SK-N-SH (cell line): Measurements from ENCODE around the gene HYCC1. TPM values are rescaled to one million over a fixed set of nuclear protein-coding genes. Genes with fewer than 3 reads are reported as not detected.

Experiments used
- CTCF ChIA-PET: fragments of 300-600, 350-600 bp; formaldehyde crosslinking; extraction: SDS; loops from one replicate; lab custom pipeline; 2021; lab: Yijun Ruan, JAX
- POLR2A ChIA-PET: fragments of 350-600 bp; sonication (Branson Sonifier 250); formaldehyde crosslinking; extraction: SDS; loops from one replicate; lab custom pipeline; 2020; ENCODE audit warnings: antibody characterized with exemption, inconsistent platforms; lab: Yijun Ruan, JAX
- DNase-seq: peaks from one replicate; pipeline ENCODE4 v3.0.0; 2012
- H2AFZ ChIP-seq: fragments of 200-600 bp; sonication (generic); 2 replicates; pipeline ENCODE4 v1.8.1; 2016; ENCODE audit warnings: antibody characterized with exemption, mild to moderate bottlenecking, low read depth
- H3F3A ChIP-seq: fragments of 200-600 bp; sonication (generic); replicated peaks from 2 replicates; pipeline ENCODE3; 2016; ENCODE audit warnings: antibody characterized with exemption, mild to moderate bottlenecking; ENCODE audit not compliant: insufficient read depth
- H3K27ac ChIP-seq, 2 experiments: fragments of 200-500 bp in 1 of 2; fragments of 200-600 bp in 1 of 2; sonication (Bioruptor generic) in 1 of 2; sonication (generic), shearing (Covaris generic) in 1 of 2; 2 replicates each; pipeline versions ENCODE4 v1.5.1 to v1.6.1; 2014 to 2016; ENCODE audit warnings: low read depth in 2 of 2, inconsistent platforms in 1 of 2, low read length in 1 of 2, mild to moderate bottlenecking in 1 of 2, mixed read lengths in 1 of 2
- H3K27me3 ChIP-seq: fragments of 200-600 bp; sonication (generic), shearing (Covaris generic); 2 replicates; pipeline ENCODE4 v1.6.1; 2016; ENCODE audit warnings: mixed run types; ENCODE audit not compliant: insufficient read depth
- H3K36me3 ChIP-seq, 2 experiments: fragments of 200-500 bp in 1 of 2; fragments of 200-600 bp in 1 of 2; sonication (Bioruptor generic) in 1 of 2; sonication (generic) in 1 of 2; replicated peaks in 1 of 2; 2 replicates each; pipeline versions ENCODE3 to v1.5.1; 2014 to 2016; ENCODE audit warnings: low read length in 1 of 2, mild to moderate bottlenecking in 1 of 2; ENCODE audit not compliant: insufficient read depth in 2 of 2, control insufficient read depth in 1 of 2
- H3K4me1 ChIP-seq, 2 experiments: fragments of 200-500 bp in 1 of 2; fragments of 200-600 bp in 1 of 2; sonication (Bioruptor generic) in 1 of 2; sonication (generic), shearing (Covaris generic) in 1 of 2; 2 replicates each; pipeline versions ENCODE4 v1.5.1 to v1.6.1; 2014 to 2016; ENCODE audit warnings: low read depth in 1 of 2, low read length in 1 of 2, mixed run types in 1 of 2; ENCODE audit not compliant: insufficient read depth in 2 of 2, control insufficient read depth in 1 of 2
- H3K4me2 ChIP-seq: fragments of 200-600 bp; sonication (generic), shearing (Covaris generic); 2 replicates; pipeline ENCODE4 v1.6.1; 2017; ENCODE audit warnings: mixed run types
- H3K4me3 ChIP-seq, 2 experiments: fragments of 200-500 bp in 1 of 2; fragments of 200-600 bp in 1 of 2; sonication (Bioruptor generic) in 1 of 2; sonication (generic), shearing (Covaris generic) in 1 of 2; 2 replicates each; pipeline versions ENCODE4 v1.5.1 to v1.8.1; 2014 to 2016; ENCODE audit warnings: low read depth in 2 of 2, inconsistent platforms in 1 of 2, low read length in 1 of 2, mild to moderate bottlenecking in 1 of 2, mixed read lengths in 1 of 2, moderate library complexity in 1 of 2
- H3K79me2 ChIP-seq: fragments of 200-600 bp; sonication (generic); 2 replicates; pipeline ENCODE4 v1.8.1; 2017; ENCODE audit warnings: mild to moderate bottlenecking; ENCODE audit not compliant: insufficient read depth
- H3K9ac ChIP-seq: fragments of 200-600 bp; sonication (generic); 2 replicates; pipeline ENCODE4 v1.6.1; 2017; ENCODE audit warnings: mixed run types
- H3K9me2 ChIP-seq: fragments of 200-600 bp; sonication (generic); 2 replicates; pipeline ENCODE4 v1.6.1; 2017; ENCODE audit warnings: mixed run types
- H3K9me3 ChIP-seq: fragments of 200-600 bp; sonication (generic); 2 replicates; pipeline ENCODE4 v1.6.1; 2017; ENCODE audit warnings: mixed run types, mild to moderate bottlenecking, moderate library complexity
- H4K20me1 ChIP-seq: fragments of 200-600 bp; sonication (generic); 2 replicates; pipeline ENCODE4 v1.6.1; 2017; ENCODE audit warnings: mild to moderate bottlenecking, mixed run types; ENCODE audit not compliant: insufficient read depth
- EZH2phosphoT487 ChIP-seq: fragments of 200-600 bp; sonication (generic); IDR thresholded peaks from 2 replicates; pipeline ENCODE4 v1.6.1; 2017; ENCODE audit warnings: low read depth, mixed run types, mild to moderate bottlenecking, antibody characterized with exemption, moderate library complexity, borderline replicate concordance
- FOXM1 ChIP-seq: IDR thresholded peaks from 2 replicates; pipeline ENCODE4 v1.4.0; 2012; ENCODE audit warnings: low read depth, mild to moderate bottlenecking
- GABPA ChIP-seq: IDR thresholded peaks from 2 replicates; pipeline ENCODE4 v1.4.0; 2012; ENCODE audit warnings: low read depth, mild to moderate bottlenecking
- GATA2 ChIP-seq: sonication (generic); formaldehyde crosslinking; IDR thresholded peaks from 2 replicates; pipeline ENCODE4 v1.5.0; 2020; ENCODE audit warnings: mild to moderate bottlenecking, missing genetic modification reagents
- IRF3 ChIP-seq: fragments of 150-350 bp; IDR thresholded peaks from 2 replicates; pipeline ENCODE4 v1.6.1; 2016; ENCODE audit warnings: mild to moderate bottlenecking, low read depth, low read length
- MXI1 ChIP-seq: IDR thresholded peaks from 2 replicates; pipeline ENCODE4 v1.6.1; 2012; ENCODE audit warnings: mild to moderate bottlenecking, low read depth, low read length, improper control_type of control experiment
- NFIC ChIP-seq: IDR thresholded peaks from 2 replicates; pipeline ENCODE4 v1.4.0; 2012; ENCODE audit warnings: borderline replicate concordance
- RAD21 ChIP-seq: IDR thresholded peaks from 2 replicates; pipeline ENCODE4 v1.6.1; 2012; ENCODE audit warnings: mild to moderate bottlenecking, low read length
- RCOR1 ChIP-seq: fragments of 150-350 bp; IDR thresholded peaks from 2 replicates; pipeline ENCODE4 v1.6.1; 2017; ENCODE audit warnings: antibody characterized with exemption, low read length
- RFX5 ChIP-seq: IDR thresholded peaks from 2 replicates; pipeline ENCODE4 v1.6.1; 2012; ENCODE audit warnings: mild to moderate bottlenecking, improper control_type of control experiment, low read length
- ZBTB33 ChIP-seq: IDR thresholded peaks from 2 replicates; pipeline ENCODE4 v1.4.0; 2012; ENCODE audit warnings: low read depth, borderline replicate concordance
- WGBS: methylation state at CpG from one replicate; pipeline ENCODE4 v1.1.6; 2017; ENCODE audit warnings: low lambda C conversion rate; 5-methylcytosine and 5-hydroxymethylcytosine counted together
- polyA plus RNA-seq, 3 experiments: library from polyadenylated mRNA; depleted of rRNA; stranded (reverse); fragments of >200 nt; gene quantifications; 2 replicates each; pipeline ENCODE4 v1.2.3, GENCODE V29; 2012

HYCC1 gene
- polyA plus RNA-seq, 1 of the 3 experiments (the other 2 are of a cell fraction) = 5.3 TPM

GRCh38 chr7:22972207-22972606 lies 41.7 kb downstream of the HYCC1 start:
- H3K9me2 ChIP-seq = no peaks in the 10 kb centered on the region
- TF ChIP-seq RCOR1 (no peak), NFIC (no peak), MXI1 (no peak), ZBTB33 (no peak)
- TF ChIP-seq, all 33 proteins: peak for 0
- H2AFZ ChIP-seq = no peak overlapping the region
- no peak overlapping the region for H3K4me3 ChIP-seq
- no peaks in the 10 kb centered on the region for H3K27me3 ChIP-seq
- H3K27ac ChIP-seq = no peak overlapping the region
- no peaks in the 10 kb centered on the region for H3K9me3 ChIP-seq
- H3F3A ChIP-seq = no peaks in the 10 kb centered on the region
- DNase-seq = no peak
- no peak overlapping the region for H3K9ac ChIP-seq
- CTCF ChIA-PET = interaction anchor here (1.5 kb wide), 2 partner anchors 10 to 83 kb away, joined by 4 to 7 read pairs; no protein-coding TSS in a partner anchor
- H3K4me1 ChIP-seq = no peaks in the 10 kb centered on the region
- no peak overlapping the region for H3K4me2 ChIP-seq
- H3K79me2 ChIP-seq = no peaks in the 10 kb centered on the region
- H4K20me1 ChIP-seq = no peaks in the 10 kb centered on the region
- WGBS = 7% methylated on average over 2 of the region's 2 CpGs
- H3K36me3 ChIP-seq = peaks cover 2 to 41% of the 10 kb centered on the region in 2 experiments
- POLR2A ChIA-PET = no interaction called here

- H3K36me3 ChIP-seq = peaks cover 0 to 23% of the 10 kb centered on the region in 2 experiments
- no peak overlapping the region for H3K27ac ChIP-seq
- H4K20me1 ChIP-seq = no peaks in the 10 kb centered on the region
- no peaks in the 10 kb centered on the region for H3K79me2 ChIP-seq
- H3K27me3 ChIP-seq = no peaks in the 10 kb centered on the region
- H2AFZ ChIP-seq = no peak overlapping the region
- CTCF ChIA-PET = interaction anchor here (0.6 to 1.3 kb wide), 4 partner anchors 10 to 118 kb away, joined by 3 to 5 read pairs (median 3); no protein-coding TSS in a partner anchor
- H3K9ac ChIP-seq = no peak overlapping the region
- no peaks in the 10 kb centered on the region for H3K9me3 ChIP-seq
- H3K9me2 ChIP-seq = no peaks in the 10 kb centered on the region; the same call in 1 of the 2 replicates
- POLR2A ChIA-PET = no interaction called here
- no peak overlapping the region for H3K4me3 ChIP-seq
- TF ChIP-seq EZH2phosphoT487 = no peak
- no peak for TF ChIP-seq GABPA
- TF ChIP-seq RFX5 = no peak
- TF ChIP-seq IRF3 = no peak
- TF ChIP-seq FOXM1 = no peak
- no peak for TF ChIP-seq GATA2 (CRISPR knock-in tag)
- TF ChIP-seq RCOR1 = no peak
- no peak for TF ChIP-seq RAD21
- no peak for TF ChIP-seq MXI1
- no peak overlapping the region for H3K4me2 ChIP-seq
- no peaks in the 10 kb centered on the region for H3F3A ChIP-seq
- H3K4me1 ChIP-seq = no peaks in the 10 kb centered on the region
- no peak for DNase-seq
- 36% methylated on average over 3 of the region's 3 CpGs for WGBS
Measured at GRCh38 chr7:22969010-22969431, 44.9 kb downstream of the HYCC1 start.

Other genes with a start within 250 kb of the HYCC1 start
- 453 and 546 TPM in 2 replicates for gene TOMM7, start 191.3 kb downstream of the HYCC1 start, polyA plus RNA-seq (2012; rRNA removed)
- 30.8 and 31.6 TPM in 2 replicates for gene KLHL7, start 91.7 kb upstream of the HYCC1 start, polyA plus RNA-seq (2012; rRNA removed)
- 22.7 and 38.1 TPM in 2 replicates for gene NUP42, start 167.9 kb upstream of the HYCC1 start, polyA plus RNA-seq (2012; rRNA removed)
- 13.8 and 24.9 TPM in 2 replicates for gene GPNMB, start 232.6 kb upstream of the HYCC1 start, polyA plus RNA-seq (2012; rRNA removed)